ENCODE data around the gene ELFN1. TPM values are rescaled to one million over a fixed set of nuclear protein-coding genes. Genes with fewer than 3 reads are reported as not detected.

Gene ELFN1
- total and polyA plus RNA-seq, 2 donors (not counting 3 experiments of a cell fraction or from before 2014, with no cell fraction given) = 0.37 to 1.0 TPM

DNA sequence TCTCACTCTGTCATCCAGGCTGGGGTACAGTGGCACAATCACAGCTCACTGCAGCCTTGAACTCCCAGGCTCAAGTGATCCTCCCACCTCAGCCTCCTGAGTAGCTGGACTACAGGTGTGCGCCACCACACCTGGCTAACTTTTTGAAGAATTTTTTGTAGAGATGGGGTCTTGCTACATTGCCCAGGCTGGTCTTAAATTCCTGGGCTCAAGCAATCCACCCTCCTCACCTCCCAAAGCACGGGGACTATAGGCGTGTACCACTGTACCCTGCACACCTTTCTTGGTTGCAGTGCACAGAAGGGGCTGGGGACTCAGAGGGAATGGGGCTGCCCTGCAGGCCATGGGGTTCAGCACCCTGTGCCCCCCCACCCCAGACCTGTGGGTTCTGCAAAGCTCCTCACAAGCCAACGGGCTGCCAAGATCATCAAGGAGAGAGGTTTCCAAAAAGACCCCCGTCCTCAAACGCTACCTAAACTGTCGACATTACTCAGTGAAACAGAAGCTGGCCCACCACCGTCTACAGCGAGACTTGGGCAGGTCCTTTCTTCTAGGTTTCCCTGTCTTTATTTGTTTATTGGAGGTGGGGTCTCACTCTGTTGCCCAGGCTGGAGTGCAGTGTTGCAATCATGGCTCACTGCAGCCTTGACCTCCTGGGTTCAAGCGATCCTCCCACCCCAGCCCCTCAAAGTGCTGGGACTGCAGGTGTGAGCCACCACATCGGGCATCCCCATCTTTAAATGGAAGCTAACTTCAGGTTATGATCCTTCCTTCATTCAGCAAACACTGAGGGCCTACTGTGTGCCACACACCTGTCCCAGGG, 26.6 kb upstream of the ELFN1 start:
- H3K9ac ChIP-seq (replicated peaks; ENCODE audit: extremely low read depth, insufficient read depth, low read length) = no peak overlapping the region
- intact Hi-C loops (cut with micrococcal nuclease) (no loop called here), dilution Hi-C loops (cut with MboI; ENCODE audit: extremely low pct_ligation_motif_present, low sequenced_read_pairs) (no loop called here)
- FAIRE-seq = no peak
- H3K9me3 ChIP-seq (replicated peaks; ENCODE audit: control insufficient read depth, insufficient read depth, low read length) = no peaks in the 10 kb centered on the region
- H3K4me1 ChIP-seq (ENCODE audit: control insufficient read depth, extremely low read depth, insufficient read depth, low read length) = no peaks in the 10 kb centered on the region
- no peaks in the 10 kb centered on the region for H3K9me1 ChIP-seq (replicated peaks; ENCODE audit: control insufficient read depth, extremely low read depth, insufficient read depth, low read length)
- no peaks in the 10 kb centered on the region for H3K79me2 ChIP-seq (ENCODE audit: control insufficient read depth, insufficient read depth, low read length)
- H2AFZ ChIP-seq (ENCODE audit: low read depth, low read length) = no peak overlapping the region
- TF ChIP-seq POLR2A (IDR thresholded peaks at IDR 0.05; ENCODE audit: low read depth, low read length) (no peak), FOS (IDR thresholded peaks at IDR 0.05; ENCODE audit: borderline replicate concordance, insufficient read depth, low read length) (no peak), MAX (IDR thresholded peaks at IDR 0.05; ENCODE audit: insufficient read depth, insufficient read length) (no peak), POLR2AphosphoS5 (IDR thresholded peaks at IDR 0.05; ENCODE audit: insufficient read depth, low read depth, low read length) (no peak), EZH2 (IDR thresholded peaks at IDR 0.05; ENCODE audit: borderline replicate concordance, low read depth, low read length, severe bottlenecking) (no peak), GATA2 (IDR thresholded peaks at IDR 0.05; ENCODE audit: insufficient read depth, insufficient read length, low read depth, low read length) (no peak), MYC (IDR thresholded peaks at IDR 0.05; ENCODE audit: low read depth, low read length) (no peak), CTCF (IDR thresholded peaks at IDR 0.05; ENCODE audit: extremely low read depth in 1 of 2, insufficient read depth in 1 of 2, low read depth in 1 of 2, low read length in 2 of 2) (no peak), JUN (IDR thresholded peaks at IDR 0.05; ENCODE audit: borderline replicate concordance, insufficient read depth, insufficient read length, low read depth) (no peak)
- H3K4me3 ChIP-seq (replicated peaks in 1 of 3; ENCODE audit: insufficient read depth in 1 of 3, low read depth in 1 of 3, low read length in 3 of 3) = no peak overlapping the region
- no peaks in the 10 kb centered on the region for H3K27me3 ChIP-seq (ENCODE audit: control insufficient read depth in 2 of 2, insufficient read depth in 2 of 2, low read length in 2 of 2)
- H3K4me2 ChIP-seq (ENCODE audit: insufficient read depth, low read length) = no peak overlapping the region
- no peak overlapping the region for H3K27ac ChIP-seq (ENCODE audit: insufficient read depth, low read depth, low read length)
- POLR2A ChIA-PET = no interaction called here
- DNase-seq (ENCODE audit: low read depth, low spot score) = no peak
- H4K20me1 ChIP-seq (replicated peaks; ENCODE audit: control insufficient read depth, extremely low read depth, insufficient read depth, low read length) = no peaks in the 10 kb centered on the region
- CTCF ChIA-PET = interaction anchor here (0.8 kb wide), 1 partner anchor 21 kb away, joined by 3 read pairs; no protein-coding TSS in a partner anchor
- no peaks in the 10 kb centered on the region for H3K36me3 ChIP-seq (ENCODE audit: control insufficient read depth in 2 of 2, extremely low read depth in 1 of 2, insufficient read depth in 2 of 2, low read length in 2 of 2)
- no TSS peak for BruUV-seq (replicated peaks)

Data from endothelial cell of umbilical vein (primary cell).